GM18519 (cell line): Measurements from ENCODE around the gene ZBTB26.
"Not testable (repeated sequence)": the region's sequence is repeated elsewhere in the genome, so short reads cannot be mapped to it uniquely, and the experiment has no call there.

Experiments used
- ATAC-seq: cut with Tn5 transposase; IDR thresholded peaks from one replicate; pipeline ENCODE4 v1.9.1; 2021; ENCODE audit warnings: mild to moderate bottlenecking, moderate library complexity; ENCODE audit not compliant: unreplicated experiment, low FRiP score

The ZBTB26 gene

GRCh38 chr9:122929796-122930354 is 1.4 kb downstream of the ZBTB26 start:
- no peak for ATAC-seq

GRCh38 chr9:122923947-122924346 is 7.4 kb downstream of the ZBTB26 start:
- no peak for ATAC-seq

- no peak for ATAC-seq
Measured at GRCh38 chr9:122922713-122923112, 8.6 kb downstream of the ZBTB26 start.

GRCh38 chr9:122918310-122918709 is 13.0 kb downstream of the ZBTB26 start:
- ATAC-seq: no peak

GRCh38 chr9:122912964-122913673 is 18.2 kb downstream of the ZBTB26 start, which contains the start of gene ZBTB6:
TSS of gene ZBTB6 (minus strand) at chr9:122913323. CDS start at chr9:122912072, 1,251 bp downstream.
- peak; percentile 86 for ATAC-seq

- ATAC-seq: no peak
Measured at GRCh38 chr9:122912671-122912963, 18.7 kb downstream of the ZBTB26 start.

- ATAC-seq: not testable (repeated sequence)
Measured at GRCh38 chr9:122906122-122906521, 25.2 kb downstream of the ZBTB26 start.

GRCh38 chr9:122904823-122905710 is 26.2 kb downstream of the ZBTB26 start, which contains the start of gene RC3H2:
TSS of gene RC3H2 (minus strand) at chr9:122905359. CDS start at chr9:122897509, 7,850 bp downstream.
- peak; percentile 65 for ATAC-seq

GRCh38 chr9:122904466-122904822 is 26.9 kb downstream of the ZBTB26 start:
- ATAC-seq: no peak

- no peak for ATAC-seq
Measured at GRCh38 chr9:122900791-122901190, 30.5 kb downstream of the ZBTB26 start.

- ATAC-seq: no peak
Measured at GRCh38 chr9:122897969-122898368, 33.3 kb downstream of the ZBTB26 start.

GRCh38 chr9:122888480-122888879 is 42.8 kb downstream of the ZBTB26 start:
- no peak for ATAC-seq

- ATAC-seq: no peak
Measured at GRCh38 chr9:122883125-122883524, 48.2 kb downstream of the ZBTB26 start.

- no peak for ATAC-seq
Measured at GRCh38 chr9:122879443-122879842, 51.9 kb downstream of the ZBTB26 start.

- ATAC-seq: no peak
Measured at GRCh38 chr9:122875523-122875922, 55.8 kb downstream of the ZBTB26 start.

- not testable (repeated sequence) for ATAC-seq
Measured at GRCh38 chr9:122867276-122867675, 64.0 kb downstream of the ZBTB26 start.

GRCh38 chr9:122866079-122866478 is 65.2 kb downstream of the ZBTB26 start:
- ATAC-seq: no peak
